DOHH2 (cell line): ENCODE measurements around the gene GALNT18.

Source experiments
- CTCF ChIP-seq: fragments of 200-600 bp; sonication (generic); IDR thresholded peaks from one replicate; pipeline ENCODE4 v1.5.1; 2014; ENCODE audit warnings: antibody characterized with exemption, mild to moderate bottlenecking, low read depth, low read length; ENCODE audit not compliant: poor library complexity, severe bottlenecking
- EZH2phosphoT487 ChIP-seq: fragments of 200-600 bp; sonication (generic); IDR thresholded peaks from 2 replicates; pipeline ENCODE4 v1.6.1; 2017; ENCODE audit warnings: borderline replicate concordance, mild to moderate bottlenecking, antibody characterized with exemption, low read length, moderate library complexity, mixed read lengths

- no peak for TF ChIP-seq CTCF
- TF ChIP-seq EZH2phosphoT487: no peak
Measured at GRCh38 chr11:11459578-11459977, 162.2 kb downstream of the GALNT18 start.
